ENCODE measurements around the gene TRIM56. TPM values are rescaled to one million over a fixed set of nuclear protein-coding genes. Genes with fewer than 3 reads are reported as not detected.
"Not testable (repeated sequence)": the region's sequence is repeated elsewhere in the genome, so short reads cannot be mapped to it uniquely, and the experiment has no call there.

The TRIM56 gene
- total and polyA plus RNA-seq, 11 donors = 7.9 to 37.4 (median 13.8) TPM

GRCh38 chr7:101104799-101105198 lies 19.5 kb downstream of the TRIM56 start:
- H3K9me3 ChIP-seq = no peaks in the 10 kb centered on the region
- WGBS, 4 donors = 67 to 85% (median 75%) methylated on average over 3 of the region's 3 CpGs
- DNase-seq (no peak), ATAC-seq (no peak)
- intact Hi-C loops (cut with DNase I) = no loop called here
- no peak for TF ChIP-seq CTCF (IDR thresholded peaks at IDR 0.05)
- no peak for TF ChIP-seq POLR2A (IDR thresholded peaks at IDR 0.05)
- H3K4me3 ChIP-seq = no peak overlapping the region
- no peak overlapping the region for H3K27ac ChIP-seq
- peaks cover 6 to 50% (median 22%) of the 10 kb centered on the region in 12 donors for H3K4me1 ChIP-seq
- no peaks in the 10 kb centered on the region for H3K27me3 ChIP-seq
- H3K36me3 ChIP-seq = no peaks in the 10 kb centered on the region

DNA sequence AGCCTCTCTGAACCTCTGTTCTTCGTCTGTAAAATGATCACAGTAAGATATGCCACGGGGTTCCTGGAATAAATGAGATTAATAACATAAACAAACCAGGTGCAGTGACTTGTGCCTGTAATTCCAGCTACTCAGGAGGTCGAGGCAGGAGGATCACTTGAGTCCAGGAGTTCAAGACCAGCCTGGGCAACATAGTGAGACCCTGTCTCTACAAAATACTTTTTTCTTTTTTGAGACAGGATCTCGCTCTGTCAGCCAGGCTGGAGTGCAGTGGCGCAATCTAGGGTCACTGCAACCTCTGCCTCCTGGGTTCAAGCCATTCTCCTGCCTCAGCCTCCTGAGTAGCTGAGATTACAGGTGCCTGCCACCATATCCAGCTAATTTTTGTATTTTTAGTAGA lies 20.0 kb downstream of the TRIM56 start:
- H3K4me3 ChIP-seq; intact Hi-C loops (cut with DNase I); H3K27ac ChIP-seq; DNase-seq; H3K36me3 ChIP-seq; ATAC-seq; H3K27me3 ChIP-seq; H3K9me3 ChIP-seq: not testable (repeated sequence)
- peaks cover 5 to 46% (median 18%) of the 10 kb centered on the region in 12 donors for H3K4me1 ChIP-seq
- 82 to 86% (median 82%) methylated on average over 5 of the region's 5 CpGs for WGBS, 4 donors

DNA sequence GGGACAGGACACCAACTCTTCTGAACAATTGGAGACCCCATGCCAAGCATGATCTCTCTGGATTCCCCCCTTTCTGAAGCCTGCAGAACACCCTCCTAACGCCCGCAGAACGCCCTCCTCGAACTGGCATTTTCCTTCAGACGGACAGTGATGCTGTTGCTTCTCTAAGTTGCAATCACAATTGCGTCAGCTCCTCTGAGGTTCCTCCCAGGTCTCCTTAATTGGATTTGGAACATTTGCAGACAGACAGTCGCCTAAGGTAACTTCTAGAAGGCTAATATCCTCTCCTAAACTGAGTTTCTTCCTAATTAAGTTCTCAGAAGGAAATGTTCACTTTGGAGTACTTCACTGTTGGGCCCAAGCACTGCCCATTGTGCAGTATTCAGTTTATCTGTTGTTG lies 21.1 kb downstream of the TRIM56 start:
- H3K36me3 ChIP-seq = no peaks in the 10 kb centered on the region
- H3K27ac ChIP-seq = no peak overlapping the region
- intact Hi-C loops (cut with DNase I) = no loop called here
- H3K9me3 ChIP-seq = no peaks in the 10 kb centered on the region
- DNase-seq = no peak
- ATAC-seq = no peak
- WGBS, 4 donors = 90 to 92% (median 91%) methylated on average over 7 of the region's 7 CpGs
- TF ChIP-seq POLR2A (IDR thresholded peaks at IDR 0.05) (no peak), CTCF (IDR thresholded peaks at IDR 0.05) (no peak)
- H3K27me3 ChIP-seq = no peaks in the 10 kb centered on the region
- H3K4me3 ChIP-seq = no peak overlapping the region
- H3K4me1 ChIP-seq = peaks cover 0 to 41% (median 18%) of the 10 kb centered on the region in 12 donors

- 39 to 52% (median 42%) methylated on average over 12 to 16 of the region's 16 CpGs for WGBS, 4 donors
- DNase-seq (peak; percentile 56 to 80 (median 69)), ATAC-seq (peak; percentile 54 to 86 (median 72))
- H3K9me3 ChIP-seq = no peaks in the 10 kb centered on the region
- peaks cover 0 to 52% (median 26%) of the 10 kb centered on the region in 12 donors for H3K4me1 ChIP-seq
- no peak overlapping the region for H3K4me3 ChIP-seq
- no peaks in the 10 kb centered on the region for H3K36me3 ChIP-seq
- peak overlapping the region in 8 of 12 donors; percentile 23 to 61 (median 26) for H3K27ac ChIP-seq
- TF ChIP-seq CTCF (IDR thresholded peaks at IDR 0.05) = no peak
- no peak for TF ChIP-seq POLR2A (IDR thresholded peaks at IDR 0.05)
- H3K27me3 ChIP-seq = no peaks in the 10 kb centered on the region
- intact Hi-C loops (cut with DNase I) = no loop called here
Observed at GRCh38 chr7:101108330-101108857, 23.1 kb downstream of the TRIM56 start.

DNA sequence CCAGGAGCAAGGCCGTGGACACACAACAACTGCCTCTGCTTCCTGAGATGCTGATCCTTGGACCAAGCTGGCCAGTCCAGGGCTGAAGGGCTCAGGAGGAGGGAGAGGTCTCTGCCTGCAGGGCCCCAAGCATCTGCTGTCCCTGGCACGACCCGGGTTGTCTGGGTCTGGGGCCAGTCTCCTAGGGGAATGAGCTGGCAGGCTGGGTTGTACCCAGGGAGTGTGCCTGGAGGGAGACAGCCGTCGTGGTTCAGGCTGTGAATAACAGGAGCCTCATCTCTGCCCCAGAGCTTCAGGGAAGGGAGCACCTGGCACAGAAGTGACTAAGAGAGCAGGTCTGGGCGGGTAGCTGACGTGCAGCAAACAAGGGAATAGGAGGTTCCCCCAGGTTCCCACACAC lies 23.7 kb downstream of the TRIM56 start:
- no peak overlapping the region for H3K4me3 ChIP-seq
- intact Hi-C loops (cut with DNase I) = no loop called here
- H3K27ac ChIP-seq = peak overlapping the region in 6 of 12 donors; percentile 23 to 61 (median 27)
- WGBS, 4 donors = 70 to 84% (median 73%) methylated on average over 5 to 7 of the region's 7 CpGs
- ATAC-seq (no peak), DNase-seq (no peak)
- H3K9me3 ChIP-seq = no peaks in the 10 kb centered on the region
- TF ChIP-seq POLR2A (IDR thresholded peaks at IDR 0.05) = no peak
- TF ChIP-seq CTCF (IDR thresholded peaks at IDR 0.05) = no peak
- H3K27me3 ChIP-seq = no peaks in the 10 kb centered on the region
- no peaks in the 10 kb centered on the region for H3K36me3 ChIP-seq
- H3K4me1 ChIP-seq = peaks cover 0 to 50% (median 26%) of the 10 kb centered on the region in 12 donors

Measured in heart left ventricle (tissue), 16 donors.